Hepatocyte (in vitro differentiated cells): ENCODE measurements around the gene TTC39A. TPM values are rescaled to one million over a fixed set of nuclear protein-coding genes. Genes with fewer than 3 reads are reported as not detected.
"Not testable (repeated sequence)": the region's sequence is repeated elsewhere in the genome, so short reads cannot be mapped to it uniquely, and the experiment has no call there.

ENCODE experiments used
- DNase-seq: peaks from one replicate; pipeline ENCODE4 v3.0.0-alpha.2; 2016; ENCODE audit warnings: low spot score
- H2AFZ ChIP-seq: fragments of 200-600 bp; sonication (generic); 2 replicates; pipeline ENCODE4 v1.6.0; 2016; ENCODE audit warnings: antibody characterized with exemption, mild to moderate bottlenecking
- H3K27ac ChIP-seq: fragments of 200-600 bp; sonication (generic); 2 replicates; pipeline ENCODE4 v1.5.1; 2016; ENCODE audit warnings: mild to moderate bottlenecking
- H3K27me3 ChIP-seq: fragments of 200-600 bp; sonication (generic); 2 replicates; pipeline ENCODE4 v1.6.1; 2016
- H3K36me3 ChIP-seq: fragments of 200-600 bp; sonication (generic); replicated peaks from 2 replicates; pipeline ENCODE4 v1.5.1; 2016; ENCODE audit warnings: low read depth; ENCODE audit not compliant: insufficient read depth
- H3K4me1 ChIP-seq: fragments of 200-600 bp; sonication (generic); 2 replicates; pipeline ENCODE4 v1.5.1; 2016; ENCODE audit warnings: mild to moderate bottlenecking, moderate library complexity; ENCODE audit not compliant: insufficient read depth
- H3K4me2 ChIP-seq: fragments of 200-600 bp; sonication (generic); 2 replicates; pipeline ENCODE4 v1.6.0; 2016
- H3K4me3 ChIP-seq: fragments of 200-600 bp; sonication (generic); 2 replicates; pipeline ENCODE4 v1.5.1; 2016; ENCODE audit warnings: mild to moderate bottlenecking
- H3K79me2 ChIP-seq: fragments of 200-600 bp; sonication (generic); 2 replicates; pipeline ENCODE4 v1.6.0; 2017; ENCODE audit warnings: mild to moderate bottlenecking
- H3K9me2 ChIP-seq: fragments of 200-600 bp; sonication (generic); replicated peaks from 2 replicates; pipeline ENCODE4 v1.6.0; 2017; ENCODE audit warnings: mild to moderate bottlenecking; ENCODE audit not compliant: insufficient read depth
- H3K9me3 ChIP-seq: fragments of 200-600 bp; sonication (generic); 2 replicates; pipeline ENCODE4 v1.5.1; 2016; ENCODE audit warnings: low read depth, mild to moderate bottlenecking
- H4K20me1 ChIP-seq: fragments of 200-600 bp; sonication (generic); 2 replicates; pipeline ENCODE4 v1.6.0; 2016; ENCODE audit warnings: mild to moderate bottlenecking; ENCODE audit not compliant: insufficient read depth, poor library complexity, severe bottlenecking
- CTCF ChIP-seq: fragments of 200-600 bp; sonication (generic); IDR thresholded peaks from 2 replicates; pipeline ENCODE4 v1.5.1; 2016; ENCODE audit warnings: antibody characterized with exemption, mild to moderate bottlenecking; ENCODE audit not compliant: poor library complexity
- EZH2 ChIP-seq: fragments of 200-600 bp; sonication (generic); IDR thresholded peaks from 2 replicates; pipeline ENCODE4 v1.6.1; 2016; ENCODE audit warnings: antibody characterized with exemption, mild to moderate bottlenecking, borderline replicate concordance
- EZH2phosphoT487 ChIP-seq: fragments of 200-600 bp; sonication (generic); IDR thresholded peaks from one replicate; pipeline ENCODE4 v1.6.1; 2018; ENCODE audit warnings: antibody characterized with exemption, mild to moderate bottlenecking, low read depth, moderate library complexity; ENCODE audit not compliant: unreplicated experiment, severe bottlenecking
- WGBS: methylation state at CpG from one replicate; pipeline ENCODE4 v1.1.6; 2016; ENCODE audit warnings: low lambda C conversion rate; ENCODE audit errors: missing lambda C conversion rate; 5-methylcytosine and 5-hydroxymethylcytosine counted together
- polyA plus RNA-seq: library from polyadenylated mRNA; unstranded; fragments of >200 nt; fragmentation: Nextera tagmentation; extraction: Ambion mirVana; gene quantifications from 2 replicates; pipeline ENCODE4 v1.2.1, GENCODE V29; 2016
- total RNA-seq: library from RNA; depleted of rRNA; stranded (reverse); fragments of >200 nt; gene quantifications from 2 replicates; pipeline ENCODE4 v1.2.3, GENCODE V29; 2014

Gene TTC39A
- total and polyA plus RNA-seq, 2 experiments from 2014 or later, result 20.5 to 35.1 TPM

GRCh38 chr1:51255331-51255730 lies 75.0 kb downstream of the TTC39A start:
- Histone ChIP-seq H4K20me1 (peaks cover 94% of the 10 kb centered on the region), H3K36me3 (no peaks in the 10 kb centered on the region), H3K27me3 (no peaks in the 10 kb centered on the region), H2AFZ (no peak overlapping the region), H3K4me3 (no peak overlapping the region), H3K9me3 (no peaks in the 10 kb centered on the region), H3K9me2 (no peaks in the 10 kb centered on the region), H3K79me2 (peaks cover 100% of the 10 kb centered on the region), H3K4me1 (no peaks in the 10 kb centered on the region), H3K4me2 (no peak overlapping the region), H3K27ac (no peak overlapping the region)
- no peak for DNase-seq
- TF ChIP-seq EZH2phosphoT487, result no peak
- TF ChIP-seq EZH2, result no peak
- TF ChIP-seq CTCF, result no peak
- 96% methylated on average over 3 of the region's 3 CpGs for WGBS

GRCh38 chr1:51253691-51254090 lies 76.7 kb downstream of the TTC39A start:
- 90% methylated on average over 5 of the region's 5 CpGs for WGBS
- Histone ChIP-seq H4K20me1 (peaks cover 94% of the 10 kb centered on the region), H3K9me2 (no peaks in the 10 kb centered on the region), H3K4me3 (no peak overlapping the region), H2AFZ (no peak overlapping the region), H3K4me1 (no peaks in the 10 kb centered on the region), H3K79me2 (peaks cover 100% of the 10 kb centered on the region), H3K27me3 (no peaks in the 10 kb centered on the region), H3K27ac (no peak overlapping the region), H3K36me3 (no peaks in the 10 kb centered on the region), H3K4me2 (no peak overlapping the region), H3K9me3 (no peaks in the 10 kb centered on the region)
- no peak for DNase-seq
- TF ChIP-seq CTCF (no peak), EZH2 (no peak), EZH2phosphoT487 (no peak)

- no peak overlapping the region for H3K4me3 ChIP-seq
- no peak overlapping the region for H2AFZ ChIP-seq
- no peaks in the 10 kb centered on the region for H3K27me3 ChIP-seq
- H3K36me3 ChIP-seq, result no peaks in the 10 kb centered on the region
- peaks cover 100% of the 10 kb centered on the region for H3K79me2 ChIP-seq
- no peak for TF ChIP-seq CTCF
- no peak for TF ChIP-seq EZH2
- TF ChIP-seq EZH2phosphoT487, result no peak
- no peaks in the 10 kb centered on the region for H3K4me1 ChIP-seq
- H3K27ac ChIP-seq, result no peak overlapping the region
- 96% methylated on average over 6 of the region's 6 CpGs for WGBS
- H3K4me2 ChIP-seq, result no peak overlapping the region
- peaks cover 95% of the 10 kb centered on the region for H4K20me1 ChIP-seq
- DNase-seq, result no peak
- H3K9me3 ChIP-seq, result no peaks in the 10 kb centered on the region
- H3K9me2 ChIP-seq, result no peaks in the 10 kb centered on the region
Measured at GRCh38 chr1:51252366-51252765, 78.0 kb downstream of the TTC39A start.

GRCh38 chr1:51251165-51251564 lies 79.2 kb downstream of the TTC39A start:
- not testable (repeated sequence) for H3K9me3 ChIP-seq, H3K4me1 ChIP-seq, H3K4me3 ChIP-seq, H3K4me2 ChIP-seq, H3K9me2 ChIP-seq, H3K36me3 ChIP-seq, H2AFZ ChIP-seq, H3K27me3 ChIP-seq, DNase-seq, H3K27ac ChIP-seq
- Histone ChIP-seq H4K20me1 (peaks cover 96% of the 10 kb centered on the region), H3K79me2 (peaks cover 100% of the 10 kb centered on the region)
- WGBS, result 97% methylated on average over 18 of the region's 20 CpGs

GRCh38 chr1:51250729-51251128 lies 79.6 kb downstream of the TTC39A start:
- not testable (repeated sequence) for H3K4me1 ChIP-seq, H3K9me3 ChIP-seq, H3K27me3 ChIP-seq, H3K9me2 ChIP-seq, H3K4me2 ChIP-seq, H2AFZ ChIP-seq, H3K36me3 ChIP-seq, H3K27ac ChIP-seq, DNase-seq, H3K4me3 ChIP-seq
- Histone ChIP-seq H4K20me1 (peaks cover 96% of the 10 kb centered on the region), H3K79me2 (peaks cover 100% of the 10 kb centered on the region)
- WGBS, result 100% methylated on average over 14 of the region's 14 CpGs
